Suppressor macrophage treated with lipopolysaccharide for 4 hours (primary cell): Measurements from ENCODE around the gene BRIP1.
A peak's percentile ranks its signal among the peaks of the same experiment; 100 is the strongest.
"Not testable (repeated sequence)": the region's sequence is repeated elsewhere in the genome, so short reads cannot be mapped to it uniquely, and the experiment has no call there.

ENCODE experiments used
- DNase-seq: peaks from one replicate; pipeline ENCODE4 v3.0.0-alpha.2; 2020

Gene BRIP1

GRCh38 chr17:61862105-61862574, 1.2 kb downstream of the BRIP1 start:
- DNase-seq = peak; percentile 11

DNA sequence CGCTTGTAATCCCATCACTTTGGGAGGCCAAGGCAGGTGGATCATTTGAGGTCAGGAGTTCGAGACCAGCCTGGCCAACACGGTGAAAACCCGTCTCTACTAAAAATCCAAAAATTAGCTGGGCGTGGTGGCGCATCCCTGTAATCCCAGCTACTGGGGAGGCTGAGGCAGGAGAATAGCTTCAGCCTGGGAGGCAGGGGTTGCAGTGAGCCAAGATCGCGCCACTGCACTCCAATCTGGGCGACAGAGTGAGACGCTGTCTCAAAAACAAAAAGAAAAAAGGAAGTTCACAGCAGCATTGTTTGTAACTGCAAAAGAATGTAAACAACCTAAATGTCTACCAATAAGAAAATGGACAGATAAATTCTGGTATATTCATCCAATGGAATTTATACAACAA, 2.9 kb downstream of the BRIP1 start:
- not testable (repeated sequence) for DNase-seq

DNA sequence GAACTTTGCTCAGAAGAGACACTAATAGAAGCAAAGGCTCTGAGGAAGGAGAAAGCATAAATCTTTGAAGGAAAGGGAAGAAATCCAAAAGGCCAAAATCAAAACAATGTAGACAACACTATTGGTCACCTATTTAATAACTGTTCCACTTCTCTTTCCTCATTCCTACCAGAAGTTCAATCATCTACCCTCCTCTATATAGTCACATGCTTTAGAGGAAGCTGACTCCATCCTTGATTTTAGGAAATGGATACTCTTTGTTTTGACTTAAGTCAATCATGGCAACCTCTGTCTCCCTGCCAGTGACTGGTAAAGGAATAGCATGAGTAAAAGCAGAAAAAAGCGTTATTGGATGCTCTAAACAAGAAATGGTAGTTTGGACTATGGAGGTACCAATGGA, 7.3 kb downstream of the BRIP1 start:
- peak; percentile 78 for DNase-seq

DNA sequence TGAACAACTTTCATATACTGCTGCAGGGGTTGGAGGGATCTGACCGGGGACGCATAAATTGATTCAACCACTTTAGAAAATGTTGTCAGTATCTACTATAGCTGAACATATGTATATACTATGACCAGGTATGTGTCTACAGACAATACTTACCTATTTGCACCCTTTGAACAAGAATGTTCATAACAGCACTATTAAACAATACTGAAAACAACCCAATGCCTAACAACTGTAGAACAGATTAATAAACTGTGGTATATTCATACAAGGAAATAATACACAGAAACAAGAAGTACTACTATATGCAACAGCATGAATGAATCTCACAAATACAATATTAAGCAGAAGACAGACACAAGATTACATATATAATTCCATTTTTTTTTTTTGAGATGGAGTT, 10.5 kb downstream of the BRIP1 start:
- no peak for DNase-seq

- no peak for DNase-seq
Observed at GRCh38 chr17:61849674-61850073, 13.7 kb downstream of the BRIP1 start.

- DNase-seq = no peak
Observed at GRCh38 chr17:61848896-61849295, 14.4 kb downstream of the BRIP1 start.

DNA sequence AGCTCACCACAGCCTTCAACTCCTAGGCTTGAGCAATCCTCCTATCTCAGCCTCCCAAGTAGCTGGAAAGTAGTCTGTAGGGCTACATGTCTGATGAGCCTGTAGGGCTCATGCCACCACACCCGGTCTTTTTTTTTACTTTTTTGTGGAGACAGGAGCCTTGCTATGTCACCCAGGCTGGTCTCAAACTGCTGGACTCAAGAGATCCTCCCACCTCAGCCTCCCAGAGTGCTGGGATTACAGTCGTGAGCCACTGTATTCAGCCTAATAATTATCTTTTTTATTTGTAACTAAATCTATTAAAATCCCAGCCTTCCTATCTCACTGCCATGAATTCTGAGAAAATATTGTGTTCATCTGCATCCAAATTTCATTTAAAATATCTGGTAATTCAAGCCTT, 15.1 kb downstream of the BRIP1 start:
- no peak for DNase-seq

GRCh38 chr17:61847659-61848058, 15.7 kb downstream of the BRIP1 start:
- DNase-seq = no peak

DNA sequence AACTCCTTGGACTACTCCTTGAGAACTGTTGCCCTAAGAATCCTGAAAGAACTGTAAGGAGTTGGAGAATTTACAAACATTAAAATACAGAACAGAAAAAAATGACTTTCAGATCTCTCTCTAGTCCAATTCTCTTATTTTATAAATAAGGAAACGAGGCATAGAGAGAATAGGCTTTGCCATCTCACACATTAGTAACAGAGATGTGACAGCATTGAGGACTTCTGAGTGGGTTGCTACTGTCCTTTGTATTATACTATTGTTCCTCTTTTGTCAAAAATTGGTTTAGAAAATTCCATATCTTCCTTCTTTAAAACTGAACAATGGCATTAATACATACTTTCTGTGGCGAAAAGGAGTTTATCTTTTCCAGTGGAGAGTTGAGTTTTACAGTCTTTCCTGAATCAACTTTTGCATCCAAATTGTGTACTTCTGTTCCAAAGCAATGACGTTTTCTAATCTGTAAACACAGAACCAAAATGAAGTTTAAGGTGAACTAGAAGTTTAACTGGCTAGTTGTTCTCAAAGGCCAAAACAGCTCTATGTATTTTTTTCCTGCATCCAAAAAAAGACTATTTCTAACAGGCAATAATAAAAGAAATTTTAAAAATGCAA, 16.5 kb downstream of the BRIP1 start:
- peak; percentile 37 for DNase-seq

DNA sequence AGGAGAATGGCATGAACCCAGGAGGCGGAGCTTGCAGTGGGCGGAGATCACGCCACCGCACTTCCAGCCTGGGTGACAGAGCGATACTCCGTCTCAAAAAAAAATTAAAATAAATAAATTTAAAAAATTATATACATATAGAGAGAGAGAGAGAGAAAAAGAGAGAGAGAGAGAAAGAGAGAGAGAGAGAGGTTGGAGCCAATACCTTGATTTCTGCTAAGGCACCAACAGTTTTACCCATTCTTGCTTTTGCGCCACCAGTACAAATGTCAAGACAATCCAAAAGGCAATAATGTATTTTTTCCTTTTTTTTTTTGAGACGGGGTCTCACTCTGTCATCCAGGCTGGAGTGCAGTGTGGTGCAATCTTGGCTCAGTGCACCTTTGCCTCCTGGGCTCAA, 17.2 kb downstream of the BRIP1 start:
- DNase-seq = no peak

DNA sequence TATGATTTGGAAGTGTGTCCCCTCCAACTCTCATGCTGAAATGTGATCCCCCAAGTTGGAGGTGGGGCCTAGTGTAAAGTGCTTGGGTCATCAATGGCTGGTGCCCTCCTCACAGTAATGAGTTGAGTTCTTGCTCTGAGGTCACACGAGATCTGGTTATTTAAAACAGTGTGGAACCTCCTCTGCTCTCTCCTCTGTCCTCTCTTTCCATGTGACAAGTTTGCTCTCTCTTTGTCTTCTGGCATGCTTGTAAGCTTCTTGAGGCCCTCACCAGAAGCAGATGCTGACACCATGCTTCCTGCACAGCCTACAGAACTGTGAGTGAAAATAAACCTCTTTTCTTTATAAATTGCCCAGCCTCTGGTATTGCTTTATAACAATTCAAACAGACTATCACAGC, 19.9 kb downstream of the BRIP1 start:
- no peak for DNase-seq

DNA sequence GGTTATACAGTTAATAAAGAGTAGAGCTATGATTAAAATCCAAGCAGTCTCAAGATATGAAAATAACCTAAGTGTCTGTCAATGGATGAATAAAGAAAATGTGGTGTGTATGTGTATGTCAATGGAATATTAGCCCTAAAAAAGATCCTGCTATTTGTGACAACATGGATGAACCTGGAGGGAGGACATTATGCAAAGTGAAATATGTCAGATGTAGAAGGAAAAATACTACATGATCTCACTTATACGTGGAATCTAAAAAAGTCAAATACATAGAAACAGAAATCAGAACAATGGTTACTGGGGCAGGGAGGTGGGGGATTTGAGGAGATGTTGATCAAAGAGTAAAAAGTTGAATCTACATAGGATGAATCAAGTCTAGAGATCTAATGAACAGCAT, 20.4 kb downstream of the BRIP1 start:
- no peak for DNase-seq

DNA sequence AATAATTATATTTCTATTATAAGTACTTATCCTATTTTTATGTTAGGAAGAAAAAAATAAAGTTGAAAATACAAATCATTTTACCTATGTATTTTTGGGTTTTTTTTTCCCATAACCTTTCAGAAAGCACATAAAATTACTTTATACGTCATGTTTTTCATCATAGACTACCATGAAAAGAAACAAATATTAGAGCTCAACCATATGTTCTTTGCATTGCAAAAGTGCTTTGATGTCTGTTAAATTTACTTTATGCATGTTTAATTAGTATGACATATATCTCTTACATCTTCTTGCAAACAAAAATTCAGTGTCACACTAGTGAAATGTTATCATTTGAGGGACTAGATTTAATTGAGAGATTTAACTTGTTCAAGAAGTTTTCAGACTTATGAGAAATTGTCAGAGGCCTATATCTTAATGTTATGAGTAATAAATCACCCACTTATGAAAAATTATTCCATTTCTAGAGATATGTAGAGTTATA, 24.0 kb downstream of the BRIP1 start:
- DNase-seq = no peak

- DNase-seq = peak; percentile 77
Observed at GRCh38 chr17:61837175-61838051, 25.9 kb downstream of the BRIP1 start.

- DNase-seq = no peak
Observed at GRCh38 chr17:61836266-61837174, 26.8 kb downstream of the BRIP1 start.

GRCh38 chr17:61835606-61836005, 27.7 kb downstream of the BRIP1 start:
- DNase-seq = no peak

DNA sequence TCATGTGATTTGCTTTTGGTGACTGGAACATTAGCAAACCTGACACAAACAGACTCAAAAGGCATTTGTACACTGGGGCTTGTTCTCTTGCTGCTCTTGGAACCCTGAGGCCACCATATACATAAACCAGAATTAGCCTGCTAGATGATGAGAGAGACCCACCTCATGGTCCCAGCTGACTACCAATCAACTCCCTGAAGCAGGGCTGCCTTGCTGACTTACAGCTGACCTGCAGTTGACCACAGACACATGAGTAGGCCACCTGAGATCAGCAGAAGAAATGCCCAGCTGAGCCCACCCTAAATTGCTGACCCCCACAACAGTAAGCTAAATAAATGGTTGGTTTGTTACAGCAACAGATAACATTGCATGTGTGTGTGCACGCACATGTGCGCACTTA, 28.7 kb downstream of the BRIP1 start:
- DNase-seq = no peak

- no peak for DNase-seq
Observed at GRCh38 chr17:61833536-61834193, 29.7 kb downstream of the BRIP1 start.

DNA sequence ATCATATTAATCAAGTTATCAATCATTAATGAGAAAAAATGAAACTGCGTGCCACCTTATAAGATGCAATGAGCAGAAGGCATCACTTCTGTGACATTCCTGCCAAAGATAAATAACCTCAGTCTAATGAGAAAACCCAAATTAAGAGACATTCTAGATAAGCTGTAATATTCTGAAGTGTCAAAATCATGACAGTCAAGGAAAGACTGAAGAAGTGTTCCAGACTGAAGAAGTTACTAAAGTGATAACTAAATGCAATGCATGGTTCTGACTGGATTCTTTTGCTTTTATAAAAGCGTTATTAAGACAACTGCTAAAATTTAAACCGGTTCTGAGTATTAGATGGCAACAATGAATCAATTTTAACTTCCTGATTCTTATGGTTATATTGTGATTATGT, 30.9 kb downstream of the BRIP1 start:
- no peak for DNase-seq

DNA sequence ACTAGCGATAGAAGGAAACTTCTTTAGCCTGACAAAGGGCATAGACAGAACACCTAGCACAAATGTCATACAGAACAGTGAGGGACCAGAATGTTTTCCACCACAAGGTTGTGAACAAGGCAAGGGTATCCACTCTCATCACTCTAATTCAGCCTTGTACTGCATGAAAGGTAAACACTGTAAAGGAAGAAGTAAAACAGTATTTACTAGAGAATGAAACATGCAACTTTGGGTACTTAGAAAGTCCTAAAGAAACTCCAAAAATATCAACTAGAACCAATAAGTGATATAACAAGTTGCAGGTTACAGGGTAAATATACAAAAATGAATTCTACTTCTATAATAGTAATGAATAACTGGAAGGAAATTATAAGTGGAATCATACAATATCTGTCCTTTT, 32.2 kb downstream of the BRIP1 start:
- DNase-seq = no peak

DNA sequence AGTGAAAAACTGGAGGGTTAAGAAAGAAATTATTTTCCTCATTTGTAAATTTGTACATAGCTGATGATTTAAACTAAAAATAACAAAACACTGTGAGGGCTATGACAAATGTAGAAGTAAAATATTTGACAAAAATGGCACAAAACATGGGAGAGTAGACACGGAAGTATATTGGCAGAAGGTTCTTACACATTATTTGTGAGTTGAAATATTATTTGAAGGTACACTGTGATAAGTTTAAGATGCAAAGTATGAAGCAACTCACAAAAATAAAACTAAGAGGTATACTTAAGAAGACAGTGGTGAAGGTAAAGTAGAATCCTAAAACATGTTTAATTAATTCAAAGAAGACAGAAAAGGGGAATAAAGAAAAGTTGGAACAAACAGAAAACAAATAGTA, 34.6 kb downstream of the BRIP1 start:
- no peak for DNase-seq

- DNase-seq = no peak
Observed at GRCh38 chr17:61827649-61828395, 35.5 kb downstream of the BRIP1 start.
